ENCODE results near the gene GANAB. TPM values are rescaled to one million over a fixed set of nuclear protein-coding genes. Genes with fewer than 3 reads are reported as not detected.
"Not testable (repeated sequence)": the region's sequence is repeated elsewhere in the genome, so short reads cannot be mapped to it uniquely, and the experiment has no call there.

The GANAB gene
- total and polyA plus RNA-seq, 3 donors from 2014 or later = 152 to 219 (median 190) TPM

- no peak for DNase-seq
- TF ChIP-seq POLR2A (IDR thresholded peaks at IDR 0.05) (no peak), CTCF (IDR thresholded peaks at IDR 0.05) (no peak)
- H3K4me1 ChIP-seq = peaks cover 21% of the 10 kb centered on the region
- H3K27me3 ChIP-seq = no peaks in the 10 kb centered on the region
- H3K9me3 ChIP-seq = no peaks in the 10 kb centered on the region
- H3K4me3 ChIP-seq = no peak overlapping the region
- 64 to 73% methylated on average over 8 of the region's 8 CpGs for WGBS, 2 donors
- H3K27ac ChIP-seq = peak overlapping the region; percentile 87 to 92
- intact Hi-C loops (cut with DNase I; ENCODE audit: low total_unique reads) = no loop called here
- no peaks in the 10 kb centered on the region for H3K36me3 ChIP-seq (ENCODE audit: low read depth, missing control alignments)
Measured at GRCh38 chr11:62592989-62593421, 53.4 kb downstream of the GANAB start.

- intact Hi-C loops (cut with DNase I; ENCODE audit: low total_unique reads) = no loop called here
- Histone ChIP-seq H3K27me3 (no peaks in the 10 kb centered on the region), H3K27ac (peak overlapping the region; percentile 87 to 92), H3K4me3 (peak overlapping the region; percentile 75 to 89), H3K9me3 (no peaks in the 10 kb centered on the region), H3K4me1 (peaks cover 21% of the 10 kb centered on the region), H3K36me3 (ENCODE audit: low read depth, missing control alignments) (no peaks in the 10 kb centered on the region)
- WGBS, 2 donors = 2 to 8% methylated on average over 10 to 17 of the region's 17 CpGs
- peak; percentile 33 for DNase-seq
- no peak for TF ChIP-seq CTCF (IDR thresholded peaks at IDR 0.05)
- TF ChIP-seq POLR2A (IDR thresholded peaks at IDR 0.05) = no peak
Measured at GRCh38 chr11:62592146-62592815, 54.1 kb downstream of the GANAB start.

- Histone ChIP-seq H3K4me1 (peaks cover 21% of the 10 kb centered on the region), H3K9me3 (no peaks in the 10 kb centered on the region), H3K27me3 (no peaks in the 10 kb centered on the region), H3K27ac (peak within 1 kb of the TSS; percentile 87 to 92), H3K4me3 (peak within 1 kb of the TSS; percentile 75 to 89), H3K36me3 (ENCODE audit: low read depth, missing control alignments) (no peaks in the 10 kb centered on the region)
- TF ChIP-seq CTCF (IDR thresholded peaks at IDR 0.05) = no peak
- peak; percentile 54 for TF ChIP-seq POLR2A (IDR thresholded peaks at IDR 0.05)
- WGBS, 2 donors = 0 to 1% methylated on average over 24 to 58 of the region's 58 CpGs
- peak; percentile 99 for DNase-seq
- intact Hi-C loops (cut with DNase I; ENCODE audit: low total_unique reads) = no loop called here
Measured at GRCh38 chr11:62591448-62592145, 54.8 kb downstream of the GANAB start, which contains the start of gene TUT1. TUT1 (minus strand) TSS chr11:62591523; CDS start chr11:62591485, 38 bp downstream.

DNA sequence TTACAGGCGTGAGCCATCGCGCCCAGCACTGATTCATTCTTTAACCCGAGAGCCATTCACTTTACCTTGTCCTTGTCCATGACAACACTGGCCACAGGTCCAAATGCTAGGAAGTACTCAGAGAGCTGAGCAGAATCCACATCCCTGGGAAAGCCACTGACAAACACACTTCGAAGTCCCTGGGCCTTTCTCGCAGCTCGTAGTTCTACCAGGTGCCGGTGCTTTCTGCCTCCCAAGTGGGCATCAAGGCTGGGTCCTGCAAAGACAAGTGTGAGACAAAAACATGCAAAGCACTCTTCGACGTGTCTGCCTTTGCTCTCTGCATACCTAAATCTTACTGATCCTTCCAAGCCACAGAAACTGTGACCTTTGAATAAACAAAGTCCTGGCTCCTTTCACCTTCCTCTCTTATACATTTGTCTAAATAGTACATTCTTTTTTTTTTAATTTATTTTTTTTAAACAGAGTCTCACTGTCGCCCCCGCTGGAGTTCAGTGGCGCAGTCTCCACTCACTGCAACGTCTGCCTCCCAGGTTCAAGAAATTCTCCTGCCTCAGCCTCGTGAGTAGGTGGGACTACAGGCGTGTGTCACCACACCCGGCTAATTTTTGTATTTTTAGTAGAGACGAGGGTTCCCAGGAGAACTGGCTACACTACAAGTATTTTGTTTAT, 57.3 kb downstream of the GANAB start:
- TF ChIP-seq CTCF (IDR thresholded peaks at IDR 0.05) = no peak
- no peak for TF ChIP-seq POLR2A (IDR thresholded peaks at IDR 0.05)
- no peaks in the 10 kb centered on the region for H3K9me3 ChIP-seq
- no peak overlapping the region for H3K27ac ChIP-seq
- no peak for DNase-seq
- no peak overlapping the region for H3K4me3 ChIP-seq
- intact Hi-C loops (cut with DNase I; ENCODE audit: low total_unique reads) = no loop called here
- no peaks in the 10 kb centered on the region for H3K27me3 ChIP-seq
- H3K4me1 ChIP-seq = peaks cover 21% of the 10 kb centered on the region
- no peaks in the 10 kb centered on the region for H3K36me3 ChIP-seq (ENCODE audit: low read depth, missing control alignments)
- 73 to 75% methylated on average over 17 to 18 of the region's 18 CpGs for WGBS, 2 donors

DNA sequence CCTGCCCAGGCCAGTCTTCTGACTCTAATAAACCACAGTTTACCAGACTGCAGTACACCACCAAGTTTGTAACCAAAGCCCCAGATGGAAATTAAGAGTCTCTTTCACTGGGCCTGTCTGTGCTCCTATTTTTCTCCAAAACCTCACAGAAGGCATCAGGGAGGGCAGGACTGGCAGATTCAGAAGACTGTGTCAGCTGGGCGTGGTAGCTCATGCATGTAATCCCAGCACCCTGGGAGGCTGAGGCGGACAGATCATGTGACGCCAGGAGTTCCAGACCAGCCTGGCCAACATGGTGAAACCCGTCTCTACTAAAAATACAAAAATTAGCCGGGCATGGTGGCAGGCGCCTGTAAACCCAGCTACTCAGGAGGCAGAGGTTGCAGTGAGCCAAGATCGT, 61.1 kb downstream of the GANAB start:
- intact Hi-C loops (cut with DNase I; ENCODE audit: low total_unique reads); DNase-seq; H3K4me3 ChIP-seq; H3K27ac ChIP-seq; H3K27me3 ChIP-seq; H3K9me3 ChIP-seq; H3K36me3 ChIP-seq (ENCODE audit: low read depth, missing control alignments): not testable (repeated sequence)
- peaks cover 12% of the 10 kb centered on the region for H3K4me1 ChIP-seq
- 92 to 95% methylated on average over 6 to 7 of the region's 7 CpGs for WGBS, 2 donors

DNA sequence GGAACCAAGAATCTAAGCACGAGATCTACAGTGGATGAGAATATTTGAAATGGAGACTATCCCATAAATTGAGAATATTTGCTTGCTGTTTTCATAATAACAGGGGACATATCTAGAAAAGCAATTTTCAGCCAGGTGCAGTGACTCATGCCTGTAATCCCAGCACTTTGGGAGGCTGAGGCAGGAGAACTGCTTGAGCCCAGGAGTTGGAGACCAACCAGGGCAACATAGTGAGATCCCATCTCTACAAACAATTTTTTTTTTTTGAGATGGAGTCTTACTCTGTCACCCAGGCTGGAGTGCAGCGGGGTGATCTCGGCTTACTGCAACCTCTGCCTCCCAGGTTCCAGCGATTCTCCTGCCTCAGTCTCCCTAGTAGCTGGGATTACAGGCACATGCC, 64.7 kb downstream of the GANAB start:
- intact Hi-C loops (cut with DNase I; ENCODE audit: low total_unique reads) = not testable (repeated sequence)

More for the DNA sequence above, 64.7 kb downstream of the GANAB start:
- H3K9me3 ChIP-seq; H3K4me3 ChIP-seq; DNase-seq; H3K27me3 ChIP-seq; H3K4me1 ChIP-seq; H3K36me3 ChIP-seq (ENCODE audit: low read depth, missing control alignments): not testable (repeated sequence)
- H3K27ac ChIP-seq = peak overlapping the region in 1 of 2 donors; percentile 7
- WGBS, 2 donors = 95 to 98% methylated on average over 4 of the region's 4 CpGs

Measured in testis (tissue), 3 donors.